GM12865 (cell line): ENCODE measurements around the gene PROK1.

Experiments
- DNase-seq: peaks from one replicate; pipeline ENCODE4 v3.0.0; 2010; ENCODE audit warnings: low read depth
- H3K4me3 ChIP-seq: 2 replicates; pipeline ENCODE4 v1.5.1; 2011; ENCODE audit warnings: mild to moderate bottlenecking, low read depth, low read length, control low read depth
- TF ChIP-seq, protein P1 (sequence below): IDR thresholded peaks from 2 replicates; pipeline ENCODE4 v1.5.1; 2011; ENCODE audit warnings: low read length, control low read depth, low read depth, inconsistent platforms; ENCODE audit not compliant: insufficient read depth; ENCODE audit errors: missing control alignments

Gene PROK1

DNA sequence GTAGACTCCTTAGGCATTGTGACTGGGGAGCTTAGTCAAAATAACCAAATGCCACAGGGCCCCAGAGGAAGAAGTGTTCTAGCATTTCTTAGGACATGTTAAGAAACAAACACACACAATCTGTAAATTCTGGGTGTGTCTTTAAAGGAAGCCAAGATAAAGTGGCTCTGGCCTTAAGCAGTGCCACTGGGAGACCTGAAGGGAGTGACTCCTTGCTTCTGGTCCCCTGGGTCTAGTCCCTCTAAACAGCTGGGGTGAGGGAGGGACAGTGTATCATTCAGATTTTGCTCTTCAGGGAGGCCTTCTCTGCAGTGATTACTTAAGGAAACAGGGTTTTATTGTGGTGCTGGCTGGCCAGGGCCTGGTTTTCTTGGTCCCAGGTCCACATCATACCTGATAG, 9.1 kb upstream of the PROK1 start:
- DNase-seq, result no peak
- H3K4me3 ChIP-seq, result no peak overlapping the region
- TF ChIP-seq, protein P1, sequence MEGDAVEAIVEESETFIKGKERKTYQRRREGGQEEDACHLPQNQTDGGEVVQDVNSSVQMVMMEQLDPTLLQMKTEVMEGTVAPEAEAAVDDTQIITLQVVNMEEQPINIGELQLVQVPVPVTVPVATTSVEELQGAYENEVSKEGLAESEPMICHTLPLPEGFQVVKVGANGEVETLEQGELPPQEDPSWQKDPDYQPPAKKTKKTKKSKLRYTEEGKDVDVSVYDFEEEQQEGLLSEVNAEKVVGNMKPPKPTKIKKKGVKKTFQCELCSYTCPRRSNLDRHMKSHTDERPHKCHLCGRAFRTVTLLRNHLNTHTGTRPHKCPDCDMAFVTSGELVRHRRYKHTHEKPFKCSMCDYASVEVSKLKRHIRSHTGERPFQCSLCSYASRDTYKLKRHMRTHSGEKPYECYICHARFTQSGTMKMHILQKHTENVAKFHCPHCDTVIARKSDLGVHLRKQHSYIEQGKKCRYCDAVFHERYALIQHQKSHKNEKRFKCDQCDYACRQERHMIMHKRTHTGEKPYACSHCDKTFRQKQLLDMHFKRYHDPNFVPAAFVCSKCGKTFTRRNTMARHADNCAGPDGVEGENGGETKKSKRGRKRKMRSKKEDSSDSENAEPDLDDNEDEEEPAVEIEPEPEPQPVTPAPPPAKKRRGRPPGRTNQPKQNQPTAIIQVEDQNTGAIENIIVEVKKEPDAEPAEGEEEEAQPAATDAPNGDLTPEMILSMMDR, result no peak

DNA sequence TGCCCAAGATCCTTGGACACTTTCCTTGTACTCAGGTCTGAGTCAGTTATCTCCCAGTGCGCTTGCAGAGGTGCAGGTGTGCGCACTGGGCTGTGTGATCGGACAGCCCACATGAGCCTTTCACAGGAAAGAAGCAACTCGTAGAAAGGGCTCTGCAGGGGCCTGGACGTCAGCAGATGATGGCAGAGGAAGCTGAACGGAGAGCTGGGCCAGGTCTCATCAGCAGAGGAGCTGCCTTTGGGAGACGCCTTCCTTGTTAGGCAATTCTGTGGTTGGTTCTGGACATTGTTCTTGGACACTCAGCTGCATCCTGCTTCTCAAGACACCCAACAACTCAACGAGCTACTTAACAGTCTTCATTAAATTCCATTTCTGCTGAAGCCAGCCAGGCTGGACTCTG, 7.5 kb upstream of the PROK1 start:
- TF ChIP-seq, protein P1, result no peak
- DNase-seq, result no peak
- H3K4me3 ChIP-seq, result no peak overlapping the region

DNA sequence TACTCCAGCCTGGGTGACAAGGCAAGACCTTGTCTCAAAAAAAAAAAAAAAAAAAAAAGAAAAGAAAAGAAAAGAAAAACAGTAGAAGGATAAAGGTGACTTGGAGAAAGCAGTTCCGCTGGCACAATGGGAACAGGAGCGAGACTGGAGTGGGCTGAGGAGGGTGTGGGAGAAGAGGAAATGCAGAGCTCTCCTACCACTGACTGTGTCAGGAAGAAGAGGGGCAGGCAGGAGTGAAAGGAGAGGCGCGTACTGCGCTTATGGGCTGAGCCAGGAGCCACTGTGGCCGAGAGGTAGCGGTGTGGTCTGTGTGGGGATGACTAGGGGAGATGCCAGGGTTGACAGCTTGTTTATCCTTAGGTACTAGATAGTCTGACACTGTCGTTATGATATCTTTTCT, 6.4 kb upstream of the PROK1 start:
- H3K4me3 ChIP-seq, result no peak overlapping the region
- DNase-seq, result no peak
- TF ChIP-seq, protein P1, result no peak

DNA sequence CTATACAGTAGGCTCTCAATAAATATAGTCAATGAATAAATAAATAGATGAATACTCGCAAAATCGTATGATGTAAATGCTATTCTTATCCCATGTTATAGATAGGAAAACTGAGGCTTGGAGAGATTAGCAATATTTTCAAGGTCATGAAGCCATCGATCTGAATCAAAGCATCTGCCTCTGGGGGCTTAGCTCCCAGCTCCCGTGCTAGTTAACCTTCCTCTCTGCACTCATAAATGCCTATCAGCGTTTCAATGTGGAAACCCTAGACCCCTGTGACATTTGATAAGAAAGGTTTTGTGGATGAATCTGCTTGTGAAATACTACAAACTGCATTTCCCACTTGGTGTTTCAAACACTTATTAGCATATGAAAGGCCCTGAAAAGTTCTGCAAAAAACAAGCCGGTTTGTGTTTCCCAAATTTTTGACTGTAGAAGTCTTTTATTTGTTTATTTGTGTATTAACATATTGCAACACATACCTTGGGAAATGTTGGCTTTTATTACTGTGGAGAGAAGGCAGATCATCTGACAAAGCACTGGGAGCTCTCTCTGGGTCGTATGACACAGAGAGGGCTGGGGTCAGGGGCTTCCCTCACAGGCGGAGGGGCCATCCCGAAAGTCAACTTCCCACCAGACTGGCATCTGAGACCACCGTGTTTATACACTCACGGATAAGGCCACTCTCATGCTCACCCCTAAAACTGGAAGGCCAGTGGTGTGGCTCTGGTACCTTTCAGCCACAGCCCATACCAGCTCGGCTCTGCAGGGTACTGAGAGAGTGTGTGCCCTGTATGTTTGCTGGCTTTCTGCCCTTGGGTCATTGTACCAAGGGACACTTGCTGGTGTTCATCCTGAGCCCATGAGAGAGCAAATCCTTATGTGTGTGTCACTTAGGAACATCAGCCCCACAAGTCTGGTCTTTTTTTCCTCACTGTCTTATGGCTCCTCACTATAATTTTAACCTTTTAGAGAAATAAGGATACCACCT, 993 bp upstream of the PROK1 start:
- H3K4me3 ChIP-seq, result no peak overlapping the region
- TF ChIP-seq, protein P1, result no peak
- no peak for DNase-seq

DNA sequence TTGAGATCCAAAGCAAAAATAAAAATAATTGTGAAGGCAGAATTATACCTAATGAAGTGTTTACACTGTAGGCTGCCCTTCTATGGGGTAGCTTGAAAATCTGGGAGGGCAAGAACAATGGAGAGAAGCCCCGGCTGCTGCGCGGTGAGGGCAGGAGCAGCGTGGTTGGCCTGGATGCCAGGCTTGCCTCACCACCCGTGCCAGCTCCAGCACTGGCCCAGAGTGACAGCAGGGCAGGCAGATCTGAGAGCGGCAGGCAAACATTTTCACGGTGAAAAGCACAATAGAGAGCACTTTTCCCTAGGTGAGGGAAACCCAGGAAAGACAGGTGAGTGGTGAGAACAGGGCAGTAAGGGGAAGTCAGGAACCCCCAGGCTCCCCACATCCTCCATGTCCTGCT, 1.4 kb downstream of the PROK1 start:
- DNase-seq, result no peak
- H3K4me3 ChIP-seq, result no peak overlapping the region
- TF ChIP-seq, protein P1, result no peak

DNA sequence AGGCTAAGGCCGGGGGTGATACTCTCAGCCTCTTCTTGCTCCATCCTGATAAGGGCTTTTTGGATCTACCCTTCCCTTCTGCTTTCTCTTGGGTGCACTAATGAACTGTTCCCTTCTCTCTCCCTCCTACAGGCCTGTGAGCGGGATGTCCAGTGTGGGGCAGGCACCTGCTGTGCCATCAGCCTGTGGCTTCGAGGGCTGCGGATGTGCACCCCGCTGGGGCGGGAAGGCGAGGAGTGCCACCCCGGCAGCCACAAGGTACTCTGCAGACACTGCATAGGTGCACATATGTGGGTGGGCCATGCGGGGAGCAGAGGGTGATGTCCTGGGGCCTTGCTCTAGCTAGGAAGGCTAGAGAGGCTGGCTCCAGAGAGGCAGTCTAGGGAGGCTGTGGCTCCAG, 2.9 kb downstream of the PROK1 start:
- H3K4me3 ChIP-seq, result no peak overlapping the region
- no peak for DNase-seq
- TF ChIP-seq, protein P1, result no peak
